ENCODE results near the gene RBM23. TPM values are rescaled to one million over a fixed set of nuclear protein-coding genes. Genes with fewer than 3 reads are reported as not detected.
A peak's percentile ranks its signal among the peaks of the same experiment; 100 is the strongest.

RBM23 gene
- total and polyA plus RNA-seq, 9 of the 15 experiments (the other 6 are each of a cell fraction or from before 2014, with no cell fraction given) = 46.0 to 102 (median 58.5) TPM

DNA sequence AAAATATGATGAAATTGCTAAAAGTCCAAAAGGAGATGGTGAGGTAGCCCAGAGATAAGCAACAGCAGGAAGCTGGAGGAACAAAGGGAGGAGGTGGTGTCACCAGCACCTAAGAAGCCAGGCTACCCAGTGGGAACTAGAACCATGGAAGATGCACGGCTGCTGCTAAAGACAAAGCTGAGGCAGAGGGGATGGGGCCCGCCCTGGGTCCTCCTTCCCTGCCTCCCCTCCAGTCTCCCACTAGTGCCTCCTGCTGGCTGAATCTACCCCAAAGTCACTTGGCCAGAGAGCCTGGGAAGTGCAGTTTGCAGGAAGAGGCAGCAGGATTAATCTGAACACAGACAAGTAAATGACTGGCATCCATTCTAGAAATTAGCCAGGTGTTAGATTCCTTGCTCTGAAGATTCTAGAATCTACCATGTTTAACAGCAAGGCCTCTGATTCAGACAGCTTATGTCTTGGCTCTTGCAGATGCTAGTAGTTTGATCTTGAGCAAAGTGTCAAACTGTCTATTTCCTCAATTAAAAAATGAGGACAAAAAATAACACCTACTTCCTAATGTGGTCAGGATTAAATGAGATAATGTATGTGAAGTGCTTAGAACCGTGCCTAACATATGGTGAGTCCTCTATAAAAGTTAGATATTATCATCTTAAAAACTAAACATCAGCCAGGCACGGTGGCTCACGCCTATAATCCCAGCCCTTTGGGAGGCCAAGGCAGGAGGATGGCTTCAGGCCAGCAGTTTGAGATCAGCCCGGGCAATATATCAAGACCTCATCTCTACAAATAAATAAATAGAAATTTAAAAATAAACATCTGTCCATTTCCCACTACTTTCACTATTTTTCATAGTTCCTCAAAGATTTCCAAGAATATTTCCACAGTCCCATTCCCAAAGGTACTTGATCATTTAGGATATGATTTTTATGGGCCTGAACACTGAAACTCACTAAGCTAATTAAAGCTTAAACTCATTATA lies 53.2 kb downstream of the RBM23 start (continued):
- peak in 1 of 2 experiments; percentile 47; a peak in 2 of 4 replicates for TF ChIP-seq RAD21 (CRISPR knock-in tag; conservative IDR thresholded peaks at IDR 0.05 in 1 of 2, IDR thresholded peaks at IDR 0.05 in 1 of 2)
- TF ChIP-seq, protein P1, sequence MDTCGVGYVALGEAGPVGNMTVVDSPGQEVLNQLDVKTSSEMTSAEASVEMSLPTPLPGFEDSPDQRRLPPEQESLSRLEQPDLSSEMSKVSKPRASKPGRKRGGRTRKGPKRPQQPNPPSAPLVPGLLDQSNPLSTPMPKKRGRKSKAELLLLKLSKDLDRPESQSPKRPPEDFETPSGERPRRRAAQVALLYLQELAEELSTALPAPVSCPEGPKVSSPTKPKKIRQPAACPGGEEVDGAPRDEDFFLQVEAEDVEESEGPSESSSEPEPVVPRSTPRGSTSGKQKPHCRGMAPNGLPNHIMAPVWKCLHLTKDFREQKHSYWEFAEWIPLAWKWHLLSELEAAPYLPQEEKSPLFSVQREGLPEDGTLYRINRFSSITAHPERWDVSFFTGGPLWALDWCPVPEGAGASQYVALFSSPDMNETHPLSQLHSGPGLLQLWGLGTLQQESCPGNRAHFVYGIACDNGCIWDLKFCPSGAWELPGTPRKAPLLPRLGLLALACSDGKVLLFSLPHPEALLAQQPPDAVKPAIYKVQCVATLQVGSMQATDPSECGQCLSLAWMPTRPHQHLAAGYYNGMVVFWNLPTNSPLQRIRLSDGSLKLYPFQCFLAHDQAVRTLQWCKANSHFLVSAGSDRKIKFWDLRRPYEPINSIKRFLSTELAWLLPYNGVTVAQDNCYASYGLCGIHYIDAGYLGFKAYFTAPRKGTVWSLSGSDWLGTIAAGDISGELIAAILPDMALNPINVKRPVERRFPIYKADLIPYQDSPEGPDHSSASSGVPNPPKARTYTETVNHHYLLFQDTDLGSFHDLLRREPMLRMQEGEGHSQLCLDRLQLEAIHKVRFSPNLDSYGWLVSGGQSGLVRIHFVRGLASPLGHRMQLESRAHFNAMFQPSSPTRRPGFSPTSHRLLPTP (IDR thresholded peaks at IDR 0.05; ENCODE audit: borderline replicate concordance, extremely low read depth, insufficient read length) = no peak
- TF ChIP-seq, protein P2, sequence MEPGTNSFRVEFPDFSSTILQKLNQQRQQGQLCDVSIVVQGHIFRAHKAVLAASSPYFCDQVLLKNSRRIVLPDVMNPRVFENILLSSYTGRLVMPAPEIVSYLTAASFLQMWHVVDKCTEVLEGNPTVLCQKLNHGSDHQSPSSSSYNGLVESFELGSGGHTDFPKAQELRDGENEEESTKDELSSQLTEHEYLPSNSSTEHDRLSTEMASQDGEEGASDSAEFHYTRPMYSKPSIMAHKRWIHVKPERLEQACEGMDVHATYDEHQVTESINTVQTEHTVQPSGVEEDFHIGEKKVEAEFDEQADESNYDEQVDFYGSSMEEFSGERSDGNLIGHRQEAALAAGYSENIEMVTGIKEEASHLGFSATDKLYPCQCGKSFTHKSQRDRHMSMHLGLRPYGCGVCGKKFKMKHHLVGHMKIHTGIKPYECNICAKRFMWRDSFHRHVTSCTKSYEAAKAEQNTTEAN (CRISPR knock-in tag; IDR thresholded peaks at IDR 0.05) = no peak
- peak; percentile 44; the same call in 1 of the 2 replicates for TF ChIP-seq ZNF316 (IDR thresholded peaks at IDR 0.05)
- no peak for TF ChIP-seq CEBPG (CRISPR knock-in tag; IDR thresholded peaks at IDR 0.05)
- TF ChIP-seq CEBPG (tag; conservative IDR thresholded peaks at IDR 0.05 in 1 of 2, IDR thresholded peaks at IDR 0.05 in 1 of 2) = peak in 1 of 2 experiments; percentile 29; a peak in 1 of 4 replicates
- 0 out of 2 replicates have a peak, but pooled peaks have one; percentile 31 for TF ChIP-seq SOX6 (IDR thresholded peaks at IDR 0.05)
- TF ChIP-seq SIN3B (IDR thresholded peaks at IDR 0.05; ENCODE audit: low read depth) = no peak
- TF ChIP-seq, protein P3, sequence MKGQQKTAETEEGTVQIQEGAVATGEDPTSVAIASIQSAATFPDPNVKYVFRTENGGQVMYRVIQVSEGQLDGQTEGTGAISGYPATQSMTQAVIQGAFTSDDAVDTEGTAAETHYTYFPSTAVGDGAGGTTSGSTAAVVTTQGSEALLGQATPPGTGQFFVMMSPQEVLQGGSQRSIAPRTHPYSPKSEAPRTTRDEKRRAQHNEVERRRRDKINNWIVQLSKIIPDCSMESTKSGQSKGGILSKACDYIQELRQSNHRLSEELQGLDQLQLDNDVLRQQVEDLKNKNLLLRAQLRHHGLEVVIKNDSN (CRISPR knock-in tag; IDR thresholded peaks at IDR 0.05) = no peak
- TF ChIP-seq, protein P4, sequence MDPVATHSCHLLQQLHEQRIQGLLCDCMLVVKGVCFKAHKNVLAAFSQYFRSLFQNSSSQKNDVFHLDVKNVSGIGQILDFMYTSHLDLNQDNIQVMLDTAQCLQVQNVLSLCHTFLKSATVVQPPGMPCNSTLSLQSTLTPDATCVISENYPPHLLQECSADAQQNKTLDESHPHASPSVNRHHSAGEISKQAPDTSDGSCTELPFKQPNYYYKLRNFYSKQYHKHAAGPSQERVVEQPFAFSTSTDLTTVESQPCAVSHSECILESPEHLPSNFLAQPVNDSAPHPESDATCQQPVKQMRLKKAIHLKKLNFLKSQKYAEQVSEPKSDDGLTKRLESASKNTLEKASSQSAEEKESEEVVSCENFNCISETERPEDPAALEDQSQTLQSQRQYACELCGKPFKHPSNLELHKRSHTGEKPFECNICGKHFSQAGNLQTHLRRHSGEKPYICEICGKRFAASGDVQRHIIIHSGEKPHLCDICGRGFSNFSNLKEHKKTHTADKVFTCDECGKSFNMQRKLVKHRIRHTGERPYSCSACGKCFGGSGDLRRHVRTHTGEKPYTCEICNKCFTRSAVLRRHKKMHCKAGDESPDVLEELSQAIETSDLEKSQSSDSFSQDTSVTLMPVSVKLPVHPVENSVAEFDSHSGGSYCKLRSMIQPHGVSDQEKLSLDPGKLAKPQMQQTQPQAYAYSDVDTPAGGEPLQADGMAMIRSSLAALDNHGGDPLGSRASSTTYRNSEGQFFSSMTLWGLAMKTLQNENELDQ (CRISPR knock-in tag; IDR thresholded peaks at IDR 0.05; ENCODE audit: borderline replicate concordance) = no peak
- TF ChIP-seq ZKSCAN3 (CRISPR knock-in tag; IDR thresholded peaks at IDR 0.05) = no peak

Measured in K562 (cell line).